Hindlimb muscle (tissue), 1 donor: ENCODE data around the gene IRX1. TPM values are rescaled to one million over a fixed set of nuclear protein-coding genes. Genes with fewer than 3 reads are reported as not detected.

Experiments
- DNase-seq: peaks from one replicate; pipeline ENCODE4 v3.0.0-alpha.2; 2013
- polyA plus RNA-seq: library from polyadenylated mRNA; unstranded; fragments of 120-200 nt; gene quantifications from one replicate; pipeline ENCODE4 v1.2.1, GENCODE V29; 2013; ENCODE audit not compliant: insufficient read length

The IRX1 gene
- polyA plus RNA-seq, 1 donor, result 0.77 TPM

GRCh38 chr5:3600106-3601060 is 4.8 kb downstream of the IRX1 start:
- DNase-seq, result no peak

GRCh38 chr5:3601061-3601710 is 5.6 kb downstream of the IRX1 start:
- no peak for DNase-seq

GRCh38 chr5:3601911-3602782 is 6.5 kb downstream of the IRX1 start:
- DNase-seq, result no peak

- no peak for DNase-seq
These were observed 7.3 kb downstream of the IRX1 start for GRCh38 chr5:3602785-3603502.

GRCh38 chr5:3604501-3604900 is 8.9 kb downstream of the IRX1 start:
- DNase-seq, result no peak

GRCh38 chr5:3605298-3606010 is 9.8 kb downstream of the IRX1 start:
- no peak for DNase-seq

GRCh38 chr5:3606121-3606831 is 10.6 kb downstream of the IRX1 start:
- DNase-seq, result no peak

- DNase-seq, result no peak
These were observed 12.0 kb downstream of the IRX1 start for GRCh38 chr5:3607541-3608181.

GRCh38 chr5:3609120-3609681 is 13.6 kb downstream of the IRX1 start:
- no peak for DNase-seq

- no peak for DNase-seq
These were observed 17.0 kb downstream of the IRX1 start for GRCh38 chr5:3612591-3613042.

- no peak for DNase-seq
These were observed 18.1 kb downstream of the IRX1 start for GRCh38 chr5:3613726-3614125.

GRCh38 chr5:3615217-3615616 is 19.6 kb downstream of the IRX1 start:
- DNase-seq, result no peak

- no peak for DNase-seq
These were observed 20.2 kb downstream of the IRX1 start for GRCh38 chr5:3615829-3616228.

- no peak for DNase-seq
These were observed 23.9 kb downstream of the IRX1 start for GRCh38 chr5:3619579-3619978.

- no peak for DNase-seq
These were observed 27.3 kb downstream of the IRX1 start for GRCh38 chr5:3622961-3623360.

- no peak for DNase-seq
These were observed 30.0 kb downstream of the IRX1 start for GRCh38 chr5:3625626-3626025.

- no peak for DNase-seq
These were observed 38.4 kb downstream of the IRX1 start for GRCh38 chr5:3634061-3634460.

GRCh38 chr5:3639175-3639574 is 43.5 kb downstream of the IRX1 start:
- DNase-seq, result no peak

- no peak for DNase-seq
These were observed 46.6 kb downstream of the IRX1 start for GRCh38 chr5:3642231-3642630.

GRCh38 chr5:3650320-3650719 is 54.7 kb downstream of the IRX1 start:
- DNase-seq, result no peak
